Activated T-cell treated with anti-CD3 and anti-CD28 coated beads, Interleukin-2, amount 50 U/mL, for 24 hours (primary cell): Measurements from ENCODE around the gene AGER.
"Not testable (repeated sequence)": the region's sequence is repeated elsewhere in the genome, so short reads cannot be mapped to it uniquely, and the experiment has no call there.

Experiments
- DNase-seq: peaks from one replicate; pipeline ENCODE4 v3.0.0-alpha.2; 2020
- H3K27ac Mint-ChIP-seq: 2 replicates; pipeline ENCODE4 v1.8.0; 2020; ENCODE audit warnings: mild to moderate bottlenecking, mixed read lengths
- H3K27me3 Mint-ChIP-seq: 2 replicates; pipeline ENCODE4 v1.8.0; 2020; ENCODE audit warnings: mixed read lengths
- H3K36me3 Mint-ChIP-seq: 2 replicates; pipeline ENCODE4 v1.8.0; 2020; ENCODE audit warnings: low read depth, mixed read lengths
- H3K4me1 Mint-ChIP-seq: 2 replicates; pipeline ENCODE4 v1.8.0; 2020; ENCODE audit warnings: low read depth, mixed read lengths
- H3K4me3 Mint-ChIP-seq: 2 replicates; pipeline ENCODE4 v1.8.0; 2020; ENCODE audit warnings: mild to moderate bottlenecking, moderate library complexity, mixed read lengths
- H3K9me3 Mint-ChIP-seq: 2 replicates; pipeline ENCODE4 v1.8.0; 2020; ENCODE audit warnings: mixed read lengths

AGER gene

DNA sequence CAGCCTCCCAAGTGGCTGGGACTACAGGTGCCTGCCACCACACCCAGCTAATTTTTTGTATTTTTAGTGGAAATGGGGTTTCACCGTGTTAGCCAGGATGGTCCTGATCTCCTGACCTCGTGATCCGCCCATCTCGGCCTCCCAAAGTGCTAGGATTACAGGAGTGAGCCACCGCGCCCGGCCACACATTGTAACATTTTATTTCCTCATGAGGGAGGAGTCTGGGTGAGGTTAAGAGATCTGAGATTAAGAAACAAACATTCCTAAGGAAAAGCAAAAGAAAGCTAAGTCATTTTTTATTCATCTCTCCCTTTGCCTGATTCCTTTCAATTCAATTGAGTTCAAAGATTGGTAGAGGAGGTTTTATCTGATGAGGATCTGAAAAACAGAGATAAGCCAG lies 39.8 kb downstream of the AGER start:
- not testable (repeated sequence) for H3K4me3 Mint-ChIP-seq, H3K9me3 Mint-ChIP-seq, DNase-seq, H3K27ac Mint-ChIP-seq, H3K36me3 Mint-ChIP-seq
- Mint-ChIP-seq H3K27me3 (peaks cover 14% of the 10 kb centered on the region), H3K4me1 (peaks cover 13% of the 10 kb centered on the region)

DNA sequence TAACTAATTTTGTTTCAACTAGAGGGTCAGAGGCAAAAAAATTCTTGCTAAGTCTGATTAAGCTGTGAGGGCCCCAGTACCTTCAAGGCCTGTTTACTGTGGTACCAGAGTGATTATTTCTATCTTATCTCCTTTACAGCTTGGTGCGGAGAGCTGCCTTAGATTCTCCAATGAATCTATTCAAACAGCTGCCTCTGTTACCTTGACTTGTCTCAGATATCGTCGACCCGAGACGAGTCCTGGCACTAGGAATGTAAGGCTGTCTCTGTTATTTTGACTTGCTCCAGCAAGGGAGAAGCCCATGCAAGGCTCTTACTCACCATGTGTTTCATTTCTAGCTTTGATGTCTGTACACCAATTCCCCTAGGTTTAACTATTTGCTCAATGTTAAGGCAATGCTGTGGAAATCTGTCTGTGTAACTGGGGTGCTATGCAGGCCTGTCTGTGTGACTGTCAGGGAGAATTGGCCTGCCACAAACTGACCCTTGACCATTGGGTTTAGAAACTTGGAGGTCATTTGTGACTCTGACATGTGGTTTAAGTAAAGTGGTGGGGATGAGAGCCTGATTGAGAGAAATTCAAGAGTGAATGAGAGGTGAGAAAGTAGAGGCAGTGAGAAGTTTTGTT lies 43.5 kb downstream of the AGER start:
- Mint-ChIP-seq H3K27ac (no peak overlapping the region), H3K36me3 (no peaks in the 10 kb centered on the region), H3K4me3 (no peak overlapping the region), H3K9me3 (no peaks in the 10 kb centered on the region), H3K4me1 (no peaks in the 10 kb centered on the region), H3K27me3 (no peaks in the 10 kb centered on the region)
- DNase-seq = no peak

DNA sequence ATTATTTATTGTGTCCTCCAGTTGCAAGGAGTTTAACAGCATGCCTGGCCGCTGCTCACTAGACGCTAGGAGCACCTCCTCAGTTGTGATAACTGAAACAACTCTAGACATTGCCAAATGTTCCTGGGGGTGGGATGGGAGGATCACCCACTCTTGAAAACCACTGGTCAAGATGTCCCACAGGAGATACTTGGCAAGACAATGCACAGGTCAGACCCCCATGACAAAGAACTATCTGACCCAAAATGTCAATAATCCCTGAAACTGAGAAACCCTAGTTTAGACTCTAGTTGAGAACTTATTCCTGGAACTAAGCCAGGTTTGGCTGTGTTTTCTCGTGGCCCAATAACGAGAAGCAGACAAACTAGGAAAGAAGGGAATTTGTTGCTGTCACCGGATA lies 44.5 kb downstream of the AGER start:
- Mint-ChIP-seq H3K27me3 (no peaks in the 10 kb centered on the region), H3K36me3 (no peaks in the 10 kb centered on the region), H3K27ac (no peak overlapping the region), H3K4me1 (no peaks in the 10 kb centered on the region), H3K4me3 (no peak overlapping the region), H3K9me3 (no peaks in the 10 kb centered on the region)
- DNase-seq = no peak

DNA sequence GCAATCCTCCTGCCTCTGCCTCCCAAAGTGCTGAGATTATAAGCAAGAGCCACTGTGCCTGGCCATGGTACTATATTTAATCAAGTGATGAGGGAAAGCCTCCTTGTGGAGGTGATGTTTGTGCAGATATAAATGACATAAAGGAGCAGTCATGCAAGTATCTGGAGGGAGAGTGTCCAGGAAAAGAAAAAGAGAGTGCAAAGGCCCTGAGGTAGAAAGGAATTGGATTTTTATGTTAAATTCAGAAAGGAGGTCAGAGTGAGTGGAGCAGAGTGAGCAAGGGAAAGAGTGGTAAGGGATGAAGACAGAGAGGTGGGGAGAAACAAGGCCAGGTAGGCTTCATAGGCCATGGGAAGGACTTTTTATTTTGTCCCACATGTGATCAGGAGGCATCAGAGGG lies 46.6 kb downstream of the AGER start:
- DNase-seq = no peak
- Mint-ChIP-seq H3K27me3 (no peaks in the 10 kb centered on the region), H3K36me3 (no peaks in the 10 kb centered on the region), H3K27ac (no peak overlapping the region), H3K4me3 (no peak overlapping the region), H3K4me1 (no peaks in the 10 kb centered on the region), H3K9me3 (no peaks in the 10 kb centered on the region)

GRCh38 chr6:32133786-32134185 lies 50.3 kb downstream of the AGER start:
- H3K4me3 Mint-ChIP-seq = no peak overlapping the region
- DNase-seq = no peak

DNA sequence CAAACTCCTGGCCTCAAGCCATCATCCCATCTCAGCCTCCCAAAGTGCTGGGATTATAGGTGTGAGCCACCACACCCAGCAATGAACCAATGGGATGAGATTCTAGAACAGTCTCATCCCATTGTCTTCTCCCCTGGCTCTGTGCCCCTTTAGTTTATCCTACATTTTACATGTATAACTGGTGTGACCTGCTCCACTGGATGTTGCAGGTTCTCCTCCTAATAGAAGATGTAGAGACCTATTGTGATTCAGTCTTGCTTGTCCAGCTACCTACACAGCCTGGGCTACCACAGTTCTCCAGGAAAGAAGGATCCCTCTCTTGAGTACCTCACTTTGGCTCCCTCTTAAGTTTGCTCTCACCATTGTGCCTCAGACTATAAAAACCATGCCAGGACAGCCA lies 51.9 kb downstream of the AGER start:
- peaks cover 27% of the 10 kb centered on the region for H3K4me1 Mint-ChIP-seq
- peaks cover 16% of the 10 kb centered on the region for H3K36me3 Mint-ChIP-seq
- no peak overlapping the region for H3K4me3 Mint-ChIP-seq
- H3K27me3 Mint-ChIP-seq = no peaks in the 10 kb centered on the region
- no peak for DNase-seq
- H3K9me3 Mint-ChIP-seq = no peaks in the 10 kb centered on the region
- no peak overlapping the region for H3K27ac Mint-ChIP-seq

More at GRCh38 chr6:32133786-32134185, 50.3 kb downstream of the AGER start:
- Mint-ChIP-seq H3K9me3 (no peaks in the 10 kb centered on the region), H3K27ac (no peak overlapping the region), H3K27me3 (no peaks in the 10 kb centered on the region), H3K36me3 (peaks cover 7% of the 10 kb centered on the region), H3K4me1 (peaks cover 14% of the 10 kb centered on the region)

GRCh38 chr6:32131439-32131948 lies 52.6 kb downstream of the AGER start:
- DNase-seq = no peak
- Mint-ChIP-seq H3K27ac (no peak overlapping the region), H3K9me3 (no peaks in the 10 kb centered on the region), H3K4me3 (no peak overlapping the region), H3K27me3 (no peaks in the 10 kb centered on the region), H3K4me1 (peaks cover 33% of the 10 kb centered on the region), H3K36me3 (peaks cover 22% of the 10 kb centered on the region)
